Osteocyte (in vitro differentiated cells): ENCODE measurements around the gene TOP3B. TPM values are rescaled to one million over a fixed set of nuclear protein-coding genes. Genes with fewer than 3 reads are reported as not detected.

Experiments
- DNase-seq: peaks from one replicate; pipeline ENCODE4 v3.0.0; 2021; ENCODE audit warnings: mixed read lengths; ENCODE audit not compliant: unreplicated experiment; ENCODE audit errors: extremely low spot score
- H3K27ac Mint-ChIP-seq: one replicate; pipeline ENCODE4 v1.8.0; 2021; ENCODE audit warnings: mild to moderate bottlenecking, mixed read lengths; ENCODE audit not compliant: unreplicated experiment
- H3K27me3 Mint-ChIP-seq: one replicate; pipeline ENCODE4 v1.8.0; 2021; ENCODE audit warnings: mixed read lengths; ENCODE audit not compliant: unreplicated experiment
- H3K36me3 Mint-ChIP-seq: one replicate; pipeline ENCODE4 v1.8.0; 2021; ENCODE audit warnings: mixed read lengths; ENCODE audit not compliant: unreplicated experiment
- H3K4me1 Mint-ChIP-seq: one replicate; pipeline ENCODE4 v1.8.0; 2021; ENCODE audit warnings: mixed read lengths; ENCODE audit not compliant: unreplicated experiment
- H3K4me3 Mint-ChIP-seq: one replicate; pipeline ENCODE4 v1.8.0; 2021; ENCODE audit warnings: mild to moderate bottlenecking, moderate library complexity, mixed read lengths; ENCODE audit not compliant: unreplicated experiment
- H3K9me3 Mint-ChIP-seq: one replicate; pipeline ENCODE4 v1.8.0; 2021; ENCODE audit warnings: mixed read lengths; ENCODE audit not compliant: unreplicated experiment
- CTCF ChIP-seq: fragments of 200-600 bp; sonication (generic); IDR thresholded peaks from 2 replicates; pipeline ENCODE4 v1.5.0; 2021; ENCODE audit warnings: antibody characterized with exemption, mild to moderate bottlenecking, moderate library complexity
- total RNA-seq: library from RNA; stranded (reverse); gene quantifications from 2 replicates; pipeline ENCODE4 v1.2.1, GENCODE V29; 2021

TOP3B gene
- total RNA-seq, 1 donor from 2014 or later: 46.0 TPM

- Mint-ChIP-seq H3K4me1 (no peaks in the 10 kb centered on the region), H3K4me3 (no peak overlapping the region), H3K27me3 (no peaks in the 10 kb centered on the region), H3K36me3 (peaks cover 4% of the 10 kb centered on the region), H3K9me3 (no peaks in the 10 kb centered on the region), H3K27ac (no peak overlapping the region)
- no peak for TF ChIP-seq CTCF
- no peak for DNase-seq
Measured at GRCh38 chr22:21922370-21923162, 60.0 kb downstream of the TOP3B start.

GRCh38 chr22:21921729-21922128 lies 60.9 kb downstream of the TOP3B start:
- no peak for DNase-seq

DNA sequence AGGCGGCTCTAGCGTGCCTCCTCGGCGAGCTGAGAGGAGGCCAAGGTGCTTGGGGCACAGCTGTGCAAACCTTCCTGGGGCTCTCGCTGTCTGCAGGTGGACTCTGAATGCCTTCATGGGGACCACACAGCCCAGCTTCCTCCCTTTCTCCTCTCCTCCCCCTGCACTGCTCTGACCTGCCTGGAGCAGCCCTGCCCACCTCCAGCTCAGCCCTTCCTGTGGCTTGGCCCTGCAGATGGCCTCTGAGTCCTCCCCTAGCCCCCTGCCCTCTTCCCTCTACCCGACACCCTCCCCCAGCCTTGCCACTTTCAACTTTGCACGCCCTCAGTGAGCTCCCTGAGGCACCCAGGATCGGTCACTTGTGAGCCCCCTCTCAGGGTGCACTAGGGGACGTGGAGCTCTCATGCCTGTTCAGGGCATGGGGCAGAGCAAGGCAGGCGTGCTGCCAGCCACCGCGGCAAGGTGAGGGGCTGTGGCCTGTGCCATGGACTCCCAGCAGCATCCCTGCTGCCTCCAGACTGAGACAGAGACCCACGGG lies 61.3 kb downstream of the TOP3B start:
- TF ChIP-seq CTCF: no peak
- H3K36me3 Mint-ChIP-seq: peaks cover 4% of the 10 kb centered on the region
- no peak overlapping the region for H3K27ac Mint-ChIP-seq
- H3K27me3 Mint-ChIP-seq: no peaks in the 10 kb centered on the region
- no peak overlapping the region for H3K4me3 Mint-ChIP-seq
- no peaks in the 10 kb centered on the region for H3K9me3 Mint-ChIP-seq
- peaks cover 3% of the 10 kb centered on the region for H3K4me1 Mint-ChIP-seq
- DNase-seq: no peak

More at GRCh38 chr22:21921729-21922128, 60.9 kb downstream of the TOP3B start:
- Mint-ChIP-seq H3K27me3 (no peaks in the 10 kb centered on the region), H3K36me3 (peaks cover 4% of the 10 kb centered on the region), H3K9me3 (no peaks in the 10 kb centered on the region), H3K4me3 (no peak overlapping the region), H3K27ac (no peak overlapping the region), H3K4me1 (peaks cover 3% of the 10 kb centered on the region)
- TF ChIP-seq CTCF: no peak

GRCh38 chr22:21920341-21921183 lies 62.0 kb downstream of the TOP3B start:
- no peak for DNase-seq
- peaks cover 3% of the 10 kb centered on the region for H3K4me1 Mint-ChIP-seq
- TF ChIP-seq CTCF: no peak
- peaks cover 4% of the 10 kb centered on the region for H3K36me3 Mint-ChIP-seq
- no peak overlapping the region for H3K27ac Mint-ChIP-seq
- no peaks in the 10 kb centered on the region for H3K9me3 Mint-ChIP-seq
- H3K4me3 Mint-ChIP-seq: no peak overlapping the region
- H3K27me3 Mint-ChIP-seq: no peaks in the 10 kb centered on the region
